AG10803 (cell line): ENCODE results near the gene HSD17B4.
"Not testable (repeated sequence)": the region's sequence is repeated elsewhere in the genome, so short reads cannot be mapped to it uniquely, and the experiment has no call there.

Experiments
- DNase-seq: peaks from one replicate; pipeline ENCODE4 v3.0.0; 2010; ENCODE audit warnings: low read depth
- H3K4me3 ChIP-seq: 2 replicates; pipeline ENCODE4 v1.5.1; 2011; ENCODE audit warnings: mild to moderate bottlenecking, low read length, control low read depth
- CTCF ChIP-seq: conservative IDR thresholded peaks from 2 replicates; pipeline ENCODE4 v1.5.1; 2011; ENCODE audit warnings: mild to moderate bottlenecking, low read length, control low read depth, inconsistent platforms

HSD17B4 gene

GRCh38 chr5:119420169-119420568, 32.1 kb upstream of the HSD17B4 start:
- H3K4me3 ChIP-seq = no peak overlapping the region
- TF ChIP-seq CTCF = no peak
- DNase-seq = no peak

GRCh38 chr5:119426057-119426456, 26.2 kb upstream of the HSD17B4 start:
- TF ChIP-seq CTCF = no peak
- H3K4me3 ChIP-seq = no peak overlapping the region
- DNase-seq = no peak

GRCh38 chr5:119427060-119427459, 25.2 kb upstream of the HSD17B4 start:
- no peak for DNase-seq
- no peak for TF ChIP-seq CTCF
- no peak overlapping the region for H3K4me3 ChIP-seq

- not testable (repeated sequence) for DNase-seq, H3K4me3 ChIP-seq
Measured at GRCh38 chr5:119427596-119427995, 24.7 kb upstream of the HSD17B4 start.

- H3K4me3 ChIP-seq, DNase-seq: not testable (repeated sequence)
Measured at GRCh38 chr5:119428166-119428565, 24.1 kb upstream of the HSD17B4 start.

GRCh38 chr5:119428574-119428973, 23.7 kb upstream of the HSD17B4 start:
- DNase-seq, H3K4me3 ChIP-seq: not testable (repeated sequence)

- H3K4me3 ChIP-seq, DNase-seq: not testable (repeated sequence)
Measured at GRCh38 chr5:119432674-119433237, 19.5 kb upstream of the HSD17B4 start.

GRCh38 chr5:119435436-119436132, 16.7 kb upstream of the HSD17B4 start:
- DNase-seq = peak; percentile 51
- TF ChIP-seq CTCF = peak; percentile 67
- H3K4me3 ChIP-seq = no peak overlapping the region

- H3K4me3 ChIP-seq = not testable (repeated sequence)
Measured at GRCh38 chr5:119437785-119438586, 14.3 kb upstream of the HSD17B4 start.

GRCh38 chr5:119438587-119438917, 13.7 kb upstream of the HSD17B4 start:
- DNase-seq, H3K4me3 ChIP-seq: not testable (repeated sequence)

More at GRCh38 chr5:119437785-119438586, 14.3 kb upstream of the HSD17B4 start:
- not testable (repeated sequence) for DNase-seq
